ENCODE results near the gene FSHR.

The FSHR gene

GRCh38 chr2:49032126-49032525 lies 122.2 kb downstream of the FSHR start:
- DNase-seq: no peak

GRCh38 chr2:49029406-49029805 lies 124.9 kb downstream of the FSHR start:
- DNase-seq: no peak

GRCh38 chr2:49028101-49028500 lies 126.2 kb downstream of the FSHR start:
- DNase-seq: no peak

GRCh38 chr2:49026706-49027105 lies 127.6 kb downstream of the FSHR start:
- no peak for DNase-seq

- no peak for DNase-seq
These were observed 133.0 kb downstream of the FSHR start for GRCh38 chr2:49021271-49021670.

GRCh38 chr2:49005261-49005660 lies 149.1 kb downstream of the FSHR start:
- DNase-seq: no peak

GRCh38 chr2:49004036-49004626 lies 150.2 kb downstream of the FSHR start:
- no peak for DNase-seq

GRCh38 chr2:49003201-49003600 lies 151.1 kb downstream of the FSHR start:
- peak; percentile 60 for DNase-seq

- peak; percentile 93 for DNase-seq
These were observed 151.6 kb downstream of the FSHR start for GRCh38 chr2:49002750-49003149.

GRCh38 chr2:49000695-49001094 lies 153.6 kb downstream of the FSHR start:
- no peak for DNase-seq

GRCh38 chr2:48998449-48998848 lies 155.9 kb downstream of the FSHR start:
- no peak for DNase-seq

- no peak for DNase-seq
These were observed 160.7 kb downstream of the FSHR start for GRCh38 chr2:48993576-48993975.

GRCh38 chr2:48991415-48992131 lies 162.7 kb downstream of the FSHR start:
- DNase-seq: no peak

- DNase-seq: no peak
These were observed 169.4 kb downstream of the FSHR start for GRCh38 chr2:48984922-48985321.

- DNase-seq: no peak
These were observed 170.8 kb downstream of the FSHR start for GRCh38 chr2:48983551-48983950.

- no peak for DNase-seq
These were observed 171.4 kb downstream of the FSHR start for GRCh38 chr2:48982887-48983435.

GRCh38 chr2:48980846-48981245 lies 173.5 kb downstream of the FSHR start:
- no peak for DNase-seq

GRCh38 chr2:48979691-48980090 lies 174.6 kb downstream of the FSHR start:
- DNase-seq: no peak

- DNase-seq: no peak
These were observed 176.2 kb downstream of the FSHR start for GRCh38 chr2:48978131-48978530.

- no peak for DNase-seq
These were observed 182.5 kb downstream of the FSHR start for GRCh38 chr2:48971801-48972200.

- no peak for DNase-seq
These were observed 186.3 kb downstream of the FSHR start for GRCh38 chr2:48968011-48968410.

- no peak for DNase-seq
These were observed 189.1 kb downstream of the FSHR start for GRCh38 chr2:48965204-48965603.

GRCh38 chr2:48961009-48961408 lies 193.3 kb downstream of the FSHR start:
- DNase-seq: no peak

GRCh38 chr2:48954935-48955334 lies 199.4 kb downstream of the FSHR start:
- DNase-seq: peak; percentile 45

All from fibroblast of skin of scalp (primary cell).